Measurements from ENCODE around the gene NPIPA5. TPM values are rescaled to one million over a fixed set of nuclear protein-coding genes. Genes with fewer than 3 reads are reported as not detected.
"Not testable (repeated sequence)": the region's sequence is repeated elsewhere in the genome, so short reads cannot be mapped to it uniquely, and the experiment has no call there.

The NPIPA5 gene
- total and polyA plus RNA-seq, 10 donors = 1.8 to 30.6 (median 11.0) TPM

- Histone ChIP-seq H3K27me3 (replicated peaks in 1 of 7) (peaks cover 0 to 26% (median 9%) of the 10 kb centered on the region in 7 donors), H3K27ac (peak within 1 kb of the TSS in 1 of 8 donors; percentile 3), H3K4me3 (peak within 1 kb of the TSS; percentile 34 to 73 (median 50)), H3K4me1 (peaks cover 0 to 12% (median 8%) of the 10 kb centered on the region in 6 donors)
- H3K36me3 ChIP-seq; intact Hi-C loops (cut with DNase I; ENCODE audit: low total_unique reads); H3K9me3 ChIP-seq: not testable (repeated sequence)
- WGBS, 5 donors = 4 to 11% (median 6%) methylated on average over 47 to 79 of the region's 79 CpGs
- peak; percentile 78 for DNase-seq
- peak in 2 of 3 donors; percentile 24 to 67 for TF ChIP-seq POLR2AphosphoS5 (IDR thresholded peaks at IDR 0.05)
- peak in 1 of 11 experiments; percentile 6 for TF ChIP-seq CTCF (IDR thresholded peaks at IDR 0.05 in 8 of 11, conservative IDR thresholded peaks at IDR 0.05 in 3 of 11)
Measured at GRCh38 chr16:15395631-15396508, 17.8 kb upstream of the NPIPA5 start, which contains the start of gene MPV17L. Gene MPV17L, plus strand, starts transcription at chr16:15395754. Its CDS starts 144 bp downstream, at chr16:15395898.

GRCh38 chr16:15393025-15393424, 14.9 kb upstream of the NPIPA5 start:
- intact Hi-C loops (cut with DNase I; ENCODE audit: low total_unique reads); H3K27ac ChIP-seq; H3K4me3 ChIP-seq; H3K9me3 ChIP-seq; DNase-seq; H3K36me3 ChIP-seq: not testable (repeated sequence)
- peaks cover 0 to 12% (median 8%) of the 10 kb centered on the region in 6 donors for H3K4me1 ChIP-seq
- WGBS, 5 donors = 90 to 94% (median 92%) methylated on average over 6 to 8 of the region's 8 CpGs
- peaks cover 0 to 26% (median 9%) of the 10 kb centered on the region in 7 donors for H3K27me3 ChIP-seq (replicated peaks in 1 of 7)

GRCh38 chr16:15389916-15390315, 11.8 kb upstream of the NPIPA5 start:
- DNase-seq; intact Hi-C loops (cut with DNase I; ENCODE audit: low total_unique reads); H3K27ac ChIP-seq; H3K4me3 ChIP-seq; H3K4me1 ChIP-seq; H3K9me3 ChIP-seq; H3K27me3 ChIP-seq (replicated peaks in 1 of 7); H3K36me3 ChIP-seq: not testable (repeated sequence)
- 63 to 76% (median 64%) methylated on average over 5 of the region's 5 CpGs for WGBS, 5 donors

- H3K4me1 ChIP-seq; intact Hi-C loops (cut with DNase I; ENCODE audit: low total_unique reads); DNase-seq; H3K27me3 ChIP-seq (replicated peaks in 1 of 7); H3K27ac ChIP-seq; H3K36me3 ChIP-seq; H3K9me3 ChIP-seq; H3K4me3 ChIP-seq: not testable (repeated sequence)
- 79 to 91% (median 87%) methylated on average over 6 of the region's 6 CpGs for WGBS, 5 donors
Measured at GRCh38 chr16:15388060-15388459, 10.0 kb upstream of the NPIPA5 start.

GRCh38 chr16:15382810-15383209, 4.7 kb upstream of the NPIPA5 start:
- H3K4me1 ChIP-seq; H3K36me3 ChIP-seq; intact Hi-C loops (cut with DNase I; ENCODE audit: low total_unique reads); H3K9me3 ChIP-seq; H3K27me3 ChIP-seq (replicated peaks in 1 of 7); DNase-seq; H3K27ac ChIP-seq; H3K4me3 ChIP-seq: not testable (repeated sequence)
- WGBS, 5 donors = 43 to 87% (median 84%) methylated on average over 1 to 3 of the region's 3 CpGs

GRCh38 chr16:15357495-15357894, 20.6 kb downstream of the NPIPA5 start:
- H3K4me1 ChIP-seq; H3K36me3 ChIP-seq; H3K27me3 ChIP-seq (replicated peaks in 1 of 7); intact Hi-C loops (cut with DNase I; ENCODE audit: low total_unique reads); H3K9me3 ChIP-seq; H3K4me3 ChIP-seq; DNase-seq; H3K27ac ChIP-seq: not testable (repeated sequence)
- WGBS, 5 donors = 74 to 100% (median 87%) methylated on average over 1 to 5 of the region's 7 CpGs

- WGBS, 5 donors = no CpG with 5 or more reads among the region's 2 CpGs
- H3K36me3 ChIP-seq = not testable (repeated sequence)
Measured at GRCh38 chr16:15354846-15355245, 23.2 kb downstream of the NPIPA5 start.

GRCh38 chr16:15352852-15353251, 25.2 kb downstream of the NPIPA5 start:
- H3K27ac ChIP-seq; H3K36me3 ChIP-seq; H3K4me3 ChIP-seq; DNase-seq; H3K4me1 ChIP-seq; H3K9me3 ChIP-seq; H3K27me3 ChIP-seq (replicated peaks in 1 of 7); intact Hi-C loops (cut with DNase I; ENCODE audit: low total_unique reads): not testable (repeated sequence)
- 68 to 100% (median 81%) methylated on average over 1 to 2 of the region's 3 CpGs for WGBS, 5 donors

More at GRCh38 chr16:15354846-15355245, 23.2 kb downstream of the NPIPA5 start:
- H3K27ac ChIP-seq; H3K9me3 ChIP-seq; DNase-seq; H3K4me1 ChIP-seq; intact Hi-C loops (cut with DNase I; ENCODE audit: low total_unique reads); H3K27me3 ChIP-seq (replicated peaks in 1 of 7); H3K4me3 ChIP-seq: not testable (repeated sequence)

- H3K9me3 ChIP-seq; DNase-seq; H3K36me3 ChIP-seq; intact Hi-C loops (cut with DNase I; ENCODE audit: low total_unique reads); H3K27me3 ChIP-seq (replicated peaks in 1 of 7); H3K4me1 ChIP-seq; H3K27ac ChIP-seq; H3K4me3 ChIP-seq: not testable (repeated sequence)
- WGBS, 5 donors = no CpG with 5 or more reads among the region's 5 CpGs
Measured at GRCh38 chr16:15351745-15352144, 26.3 kb downstream of the NPIPA5 start.

GRCh38 chr16:15351251-15351650, 26.8 kb downstream of the NPIPA5 start:
- H3K36me3 ChIP-seq; H3K9me3 ChIP-seq; H3K4me3 ChIP-seq; DNase-seq; H3K27me3 ChIP-seq (replicated peaks in 1 of 7); H3K4me1 ChIP-seq; H3K27ac ChIP-seq; intact Hi-C loops (cut with DNase I; ENCODE audit: low total_unique reads): not testable (repeated sequence)
- WGBS, 5 donors = no CpG with 5 or more reads among the region's 11 CpGs
